ENCODE measurements around the gene ATF5.

ATF5 gene

GRCh38 chr19:49894011-49894664, 34.9 kb upstream of the ATF5 start:
- no peak for DNase-seq (ENCODE audit: low read depth, low spot score)
- H3K27ac ChIP-seq: no peak overlapping the region

- DNase-seq (ENCODE audit: low read depth, low spot score): no peak
- no peak overlapping the region for H3K27ac ChIP-seq
Observed at GRCh38 chr19:49894879-49895565, 34.0 kb upstream of the ATF5 start.

DNA sequence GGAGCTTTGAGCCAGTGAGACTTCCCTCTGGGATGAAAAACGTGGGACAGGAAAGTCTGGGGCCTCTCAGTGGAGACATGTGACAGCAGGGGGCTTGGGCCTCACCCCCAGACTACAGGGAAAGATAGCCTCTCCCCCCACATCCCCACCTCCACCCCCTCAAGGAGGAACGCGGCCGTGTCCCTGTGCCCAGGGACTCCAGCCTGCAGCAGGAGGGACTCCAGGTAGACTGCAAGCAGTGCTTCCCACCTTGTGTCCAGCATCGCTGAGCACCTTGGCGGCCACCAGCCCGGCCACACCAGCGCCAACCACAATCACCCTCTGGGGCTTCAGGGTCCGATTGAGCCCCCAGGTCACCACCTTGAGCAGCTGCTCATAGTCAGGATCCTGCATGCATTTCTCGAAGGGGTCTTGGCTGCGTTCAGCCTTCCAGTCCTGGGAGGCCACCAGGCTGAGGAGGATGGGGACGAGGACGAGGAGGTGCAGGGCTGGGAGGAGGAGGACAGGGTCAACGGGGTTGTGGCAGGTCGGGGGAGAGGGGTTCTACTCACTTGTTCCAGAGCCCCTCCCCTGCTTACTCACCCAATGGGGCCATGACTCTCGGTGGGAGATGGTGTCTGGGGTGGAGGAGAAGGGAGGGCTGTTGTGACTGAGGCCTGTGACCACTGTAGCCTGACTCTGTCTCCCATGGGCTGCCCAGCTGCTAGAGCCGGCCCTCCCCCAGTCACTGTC, 33.3 kb upstream of the ATF5 start:
- DNase-seq (ENCODE audit: low read depth, low spot score): no peak

GRCh38 chr19:49896863-49897621, 32.0 kb upstream of the ATF5 start, which contains the start of gene IL4I1:
Gene IL4I1, minus strand, starts transcription at chr19:49896887. Its CDS starts 727 bp downstream, at chr19:49896160.
- DNase-seq (ENCODE audit: low read depth, low spot score): no peak
- H3K27ac ChIP-seq: no peak within 1 kb of the TSS

More for the DNA sequence above, 33.3 kb upstream of the ATF5 start:
- H3K27ac ChIP-seq: no peak overlapping the region

GRCh38 chr19:49904136-49904535, 24.9 kb upstream of the ATF5 start:
- no peak overlapping the region for H3K27ac ChIP-seq
- DNase-seq (ENCODE audit: low read depth, low spot score): no peak

DNA sequence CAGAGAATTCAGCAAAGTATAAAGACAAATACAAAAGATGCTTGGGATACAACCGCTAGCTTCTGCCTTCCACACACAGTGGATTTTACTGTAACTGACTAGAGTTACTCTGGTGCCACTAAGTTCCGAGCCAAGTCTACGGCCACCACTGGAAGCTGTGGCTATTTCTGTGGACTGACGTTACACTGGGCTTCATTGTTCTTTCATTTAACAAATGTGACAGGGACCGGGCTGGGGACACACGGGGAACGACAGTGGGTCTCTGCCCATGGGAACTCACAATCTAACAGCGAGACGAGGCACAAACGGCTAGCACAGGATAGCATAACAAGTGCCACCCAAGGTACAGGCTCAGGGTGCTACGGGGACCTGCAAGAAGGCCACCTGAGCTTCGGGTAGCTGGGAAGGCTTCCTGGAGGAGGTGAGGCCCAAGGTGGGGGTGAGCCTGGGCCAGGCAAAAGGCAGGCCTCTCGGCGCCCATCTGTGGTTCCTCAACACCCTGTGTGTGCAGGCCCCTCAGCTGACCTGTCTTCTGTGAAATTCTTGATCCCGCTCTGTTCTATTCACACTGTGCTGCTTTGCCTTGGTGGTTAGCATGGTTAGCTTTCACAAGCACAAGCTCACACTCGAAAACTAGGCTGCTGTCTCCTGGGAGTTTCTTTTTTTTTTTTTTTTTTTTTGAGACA, 22.0 kb upstream of the ATF5 start:
- no peak for DNase-seq (ENCODE audit: low read depth, low spot score)

DNA sequence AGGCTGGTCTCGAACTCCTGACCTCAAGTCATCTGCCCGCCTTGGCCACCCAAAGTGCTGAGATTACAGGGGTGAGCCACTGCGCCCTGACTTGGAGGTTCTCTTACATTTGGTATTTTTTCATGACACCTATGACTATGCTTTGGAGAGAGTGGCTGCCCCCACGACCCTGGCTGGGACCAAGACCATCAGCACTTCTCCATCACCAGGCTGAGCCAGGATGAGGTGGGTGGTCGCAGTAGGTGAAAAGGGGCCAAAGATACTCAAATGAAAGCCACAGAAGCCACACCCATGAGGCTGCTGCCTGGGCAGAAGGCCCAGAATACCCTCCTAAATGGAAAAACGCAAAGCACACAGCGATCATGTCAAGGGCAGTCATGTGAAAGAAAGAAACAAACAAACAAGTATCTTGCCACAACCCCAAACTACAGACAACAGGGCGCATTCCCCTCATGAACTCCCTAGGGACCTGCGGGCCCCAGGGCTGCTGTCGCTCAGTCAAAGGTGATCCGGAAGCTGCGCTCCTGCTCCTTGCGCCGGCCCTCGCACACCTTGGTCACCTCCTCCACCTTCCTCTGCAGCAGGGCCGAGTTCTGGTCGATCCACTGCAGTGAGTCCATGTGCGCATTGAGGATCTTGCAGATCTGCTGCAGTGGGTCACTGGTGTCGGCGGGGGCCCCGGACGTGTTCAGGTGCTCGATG, 21.1 kb upstream of the ATF5 start:
- DNase-seq (ENCODE audit: low read depth, low spot score): no peak
- H3K27ac ChIP-seq: no peak overlapping the region

More for the DNA sequence above, 22.0 kb upstream of the ATF5 start:
- no peak overlapping the region for H3K27ac ChIP-seq

GRCh38 chr19:49908480-49909420, 20.3 kb upstream of the ATF5 start:
- no peak overlapping the region for H3K27ac ChIP-seq
- no peak for DNase-seq (ENCODE audit: low read depth, low spot score)

GRCh38 chr19:49910179-49910578, 18.8 kb upstream of the ATF5 start:
- DNase-seq (ENCODE audit: low read depth, low spot score): no peak
- H3K27ac ChIP-seq: no peak overlapping the region

DNA sequence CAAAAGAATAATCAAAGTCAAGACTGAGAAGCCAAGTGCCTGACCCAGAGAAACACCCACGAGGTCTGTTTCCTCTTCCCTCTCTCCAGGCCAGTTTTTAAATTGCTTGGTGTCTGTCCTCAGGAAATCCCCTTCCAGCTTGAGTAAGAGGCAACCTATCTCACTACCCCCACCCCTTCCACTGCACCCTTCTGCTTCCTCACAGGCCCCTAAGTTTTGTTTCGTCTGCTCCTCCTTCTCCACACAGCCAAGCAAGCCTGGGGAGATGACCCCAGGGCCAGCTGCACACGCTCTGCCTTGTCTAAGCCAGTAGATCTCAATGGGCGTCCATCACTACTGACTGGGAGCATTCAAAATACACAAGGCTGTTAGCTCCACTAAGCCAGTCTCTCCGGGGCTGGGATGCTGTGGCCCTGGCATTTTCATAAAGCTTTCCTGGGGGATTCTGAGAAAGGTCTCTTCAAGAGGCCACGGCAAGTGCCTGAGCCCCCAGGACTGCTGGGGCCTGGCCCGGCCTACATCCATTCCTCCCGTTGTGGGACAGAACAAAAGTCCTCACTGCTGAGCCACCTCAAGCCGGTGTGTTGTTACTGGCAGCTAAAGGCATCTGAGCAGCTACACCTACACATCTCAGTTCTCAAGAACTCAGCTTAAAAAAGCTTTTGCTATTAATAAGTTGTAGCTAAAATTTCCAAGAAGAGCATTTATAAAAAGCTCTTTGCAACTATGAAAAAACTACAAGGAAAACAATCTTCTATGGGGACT, 17.4 kb upstream of the ATF5 start:
- no peak for DNase-seq (ENCODE audit: low read depth, low spot score)
- H3K27ac ChIP-seq: no peak overlapping the region

GRCh38 chr19:49912965-49913685, 15.9 kb upstream of the ATF5 start:
- no peak for DNase-seq (ENCODE audit: low read depth, low spot score)
- no peak overlapping the region for H3K27ac ChIP-seq

- DNase-seq (ENCODE audit: low read depth, low spot score): no peak
- no peak overlapping the region for H3K27ac ChIP-seq
Observed at GRCh38 chr19:49913720-49914119, 15.3 kb upstream of the ATF5 start.

DNA sequence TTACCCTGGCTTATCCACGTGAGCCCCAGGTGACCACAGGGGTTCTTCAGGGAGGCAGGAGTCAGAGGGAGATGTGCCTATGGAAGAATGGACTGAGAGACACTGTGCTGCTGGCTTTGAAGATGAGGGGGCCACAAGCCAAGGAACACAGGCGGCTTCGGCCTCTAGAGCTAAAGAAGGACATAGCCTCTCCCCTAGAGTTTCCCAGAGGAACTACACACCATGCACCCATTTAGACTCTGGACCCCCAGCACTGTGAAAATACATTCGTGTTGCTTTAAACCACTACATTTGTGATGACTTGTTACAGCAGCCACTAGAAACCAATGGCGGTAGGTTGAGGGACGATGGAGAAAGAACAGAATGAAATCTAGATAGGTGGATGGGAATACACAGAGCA, 13.7 kb upstream of the ATF5 start:
- H3K27ac ChIP-seq: no peak overlapping the region
- no peak for DNase-seq (ENCODE audit: low read depth, low spot score)

DNA sequence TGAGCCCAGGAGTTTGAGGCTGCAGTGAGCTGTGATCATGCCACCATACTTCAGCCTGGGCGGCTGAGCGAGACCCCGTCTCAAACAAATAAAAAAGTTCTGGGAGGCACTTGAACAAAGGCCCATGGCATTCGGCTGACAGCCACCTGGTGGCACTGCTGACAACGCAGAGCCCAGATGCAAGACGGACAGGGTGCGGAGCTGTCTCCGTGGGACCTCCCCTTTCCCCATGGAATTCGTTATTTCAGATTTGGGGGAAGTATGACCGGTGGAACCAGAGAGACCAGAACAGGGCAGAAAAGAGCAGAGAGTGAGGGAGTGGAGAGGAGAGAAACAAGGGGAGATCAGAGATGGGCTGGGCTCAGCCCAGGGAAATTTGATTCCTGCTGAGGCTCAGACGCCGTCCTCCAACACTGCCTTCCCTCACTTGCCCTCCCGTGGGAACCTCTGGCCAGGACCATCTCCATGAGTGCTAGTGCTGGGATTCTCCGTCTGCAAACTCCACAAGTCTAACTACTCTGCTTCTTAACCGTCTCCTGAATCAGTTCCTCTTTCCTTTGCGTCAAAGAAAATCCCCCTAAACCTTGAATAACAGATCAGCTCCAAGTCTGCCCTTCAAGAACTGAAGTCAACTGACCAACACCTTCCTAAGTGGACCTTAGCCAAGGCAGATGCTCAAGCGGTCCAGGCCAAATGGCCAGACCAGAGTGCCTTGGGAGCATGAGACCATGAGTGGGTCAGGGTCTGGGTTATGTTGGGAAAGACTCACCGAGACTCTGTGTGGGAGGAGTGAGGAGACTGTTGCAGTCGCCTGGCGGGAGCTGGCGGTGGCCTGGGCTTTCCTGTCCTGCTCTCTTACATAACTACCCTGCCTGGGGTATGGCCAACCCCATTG, 11.9 kb upstream of the ATF5 start:
- H3K27ac ChIP-seq: no peak overlapping the region
- DNase-seq (ENCODE audit: low read depth, low spot score): no peak

DNA sequence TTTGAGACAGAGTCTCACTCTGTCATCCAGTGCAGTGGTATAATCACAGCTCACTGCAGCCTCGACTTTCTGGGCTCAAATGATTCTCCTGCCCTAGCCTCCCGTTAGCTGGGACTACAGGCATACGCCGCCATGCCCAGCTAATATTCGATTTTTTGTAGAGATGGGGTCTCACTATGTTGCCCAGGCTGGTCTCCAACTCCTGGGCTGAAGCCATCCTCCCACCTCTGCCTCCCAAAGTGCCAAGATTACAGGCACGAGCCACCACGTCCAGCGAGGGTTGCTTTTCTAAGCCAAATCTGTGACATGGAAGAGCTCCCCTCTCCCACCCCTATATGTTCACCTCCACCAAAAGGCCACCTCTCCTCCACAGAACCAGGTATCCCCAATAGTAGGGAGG, 10.9 kb upstream of the ATF5 start:
- no peak overlapping the region for H3K27ac ChIP-seq
- DNase-seq (ENCODE audit: low read depth, low spot score): no peak
